HepG2 (cell line): ENCODE results near the gene MS4A10. TPM values are rescaled to one million over a fixed set of nuclear protein-coding genes. Genes with fewer than 3 reads are reported as not detected.

ENCODE experiments used
- ATAC-seq: fragments of 200-7000 bp; cut with Tn5 transposase; 3 replicates; pipeline ENCODE4 v1.9.1; 2020; ENCODE audit warnings: mild to moderate bottlenecking, moderate library complexity
- BruUV-seq: library from RNA; stranded (reverse); fragments of 400-500 nt; replicated peaks from 2 replicates; lab custom pipeline; 2021; lab: Mats Ljungman, UMichigan
- CTCF ChIA-PET: fragments of 300-600 bp; formaldehyde crosslinking; extraction: SDS; loops from one replicate; lab custom pipeline; 2021; ENCODE audit warnings: low total read pairs, inconsistent platforms, low intra/inter-chr PET ratio; lab: Yijun Ruan, JAX
- POLR2A ChIA-PET: fragments of 350-600 bp; sonication (Branson Sonifier 250); formaldehyde crosslinking; loops from one replicate; lab custom pipeline; 2020; ENCODE audit warnings: antibody characterized with exemption, inconsistent platforms; lab: Yijun Ruan, JAX
- DNase-seq: peaks from one replicate; pipeline ENCODE4 v3.0.0-alpha.2; 2015; ENCODE audit warnings: low spot score
- FAIRE-seq: peaks from 3 replicates; lab custom pipeline; 2011; peaks lifted over from hg19 to GRCh38; lab: Jason Lieb, UNC
- H2AFZ ChIP-seq: one replicate; pipeline ENCODE4 v1.6.1; 2011; ENCODE audit warnings: low read length, inconsistent platforms
- H3K27ac ChIP-seq: fragments of 300-600 bp; 3 replicates; pipeline ENCODE4 v1.8.0; 2011; ENCODE audit warnings: mixed run types, mild to moderate bottlenecking, mixed read lengths, low read length, inconsistent platforms; ENCODE audit not compliant: insufficient read depth; ENCODE audit errors: extremely low read length
- H3K27me3 ChIP-seq, 2 experiments: fragments of 200-600 bp in 1 of 2; 2 replicates in 1 of 2; 3 replicates in 1 of 2; pipeline versions ENCODE4 v1.6.0 to v1.8.0; 2011; ENCODE audit warnings: low read length in 2 of 2, mild to moderate bottlenecking in 2 of 2, moderate library complexity in 2 of 2, inconsistent platforms in 1 of 2; ENCODE audit not compliant: insufficient read depth in 2 of 2, control insufficient read depth in 1 of 2
- H3K36me3 ChIP-seq, 2 experiments: fragments of 200-600 bp in 1 of 2; replicated peaks in 1 of 2; 2 replicates in 1 of 2; 3 replicates in 1 of 2; pipeline versions ENCODE4 v1.5.1 to v1.8.0; 2011; ENCODE audit warnings: low read length in 2 of 2, inconsistent platforms in 1 of 2; ENCODE audit not compliant: insufficient read depth in 2 of 2, control insufficient read depth in 1 of 2
- H3K4me1 ChIP-seq: 2 replicates; pipeline ENCODE4 v1.5.1; 2012; ENCODE audit warnings: low read length, inconsistent platforms; ENCODE audit not compliant: insufficient read depth
- H3K4me2 ChIP-seq: 2 replicates; pipeline ENCODE4 v1.6.0; 2011; ENCODE audit warnings: low read depth, low read length, inconsistent platforms
- H3K4me3 ChIP-seq, 3 experiments: fragments of 200-600 bp in 1 of 3; sonication (generic), shearing (Covaris generic) in 1 of 3; replicated peaks in 1 of 3; 2 replicates each; pipeline ENCODE4 v1.5.1; 2011 to 2016; ENCODE audit warnings: low read length in 3 of 3, inconsistent platforms in 2 of 3, low read depth in 2 of 3, mild to moderate bottlenecking in 2 of 3, control low read depth in 1 of 3, mixed read lengths in 1 of 3; ENCODE audit not compliant: insufficient read depth in 1 of 3
- H3K79me2 ChIP-seq: one replicate; pipeline ENCODE4 v1.6.1; 2011; ENCODE audit warnings: low read length, inconsistent platforms; ENCODE audit not compliant: insufficient read depth
- H3K9ac ChIP-seq: 2 replicates; pipeline ENCODE4 v1.6.0; 2011; ENCODE audit warnings: mild to moderate bottlenecking, low read depth, low read length, inconsistent platforms; ENCODE audit not compliant: insufficient read depth
- H3K9me3 ChIP-seq: 2 replicates; pipeline ENCODE4 v1.5.1; 2012; ENCODE audit warnings: mild to moderate bottlenecking, low read length
- H4K20me1 ChIP-seq: 2 replicates; pipeline ENCODE4 v1.6.0; 2011; ENCODE audit warnings: inconsistent platforms, mild to moderate bottlenecking, low read length, moderate library complexity; ENCODE audit not compliant: insufficient read depth
- GTF3A ChIP-seq: sonication (generic); formaldehyde crosslinking; conservative IDR thresholded peaks from 2 replicates; pipeline ENCODE4 v1.4.0; 2020; ENCODE audit warnings: mild to moderate bottlenecking, missing genetic modification reagents
- JDP2 ChIP-seq: sonication (generic); formaldehyde crosslinking; IDR thresholded peaks from 2 replicates; pipeline ENCODE4 v1.8.1; 2022; ENCODE audit warnings: missing genetic modification reagents, borderline replicate concordance
- KLF9 ChIP-seq: IDR thresholded peaks from 2 replicates; pipeline ENCODE4 v1.6.1; 2016; ENCODE audit warnings: low read depth
- MIER3 ChIP-seq: IDR thresholded peaks from 2 replicates; pipeline ENCODE4 v1.6.1; 2016; ENCODE audit warnings: missing compliant biosample characterization, borderline replicate concordance
- MTF1 ChIP-seq: sonication (generic); formaldehyde crosslinking; IDR thresholded peaks from 2 replicates; pipeline ENCODE4 v1.5.0; 2020; ENCODE audit warnings: missing genetic modification reagents
- POGZ ChIP-seq: sonication (generic); formaldehyde crosslinking; IDR thresholded peaks from 2 replicates; pipeline ENCODE4 v1.4.0; 2020; ENCODE audit warnings: mild to moderate bottlenecking, missing genetic modification reagents
- STAG1 ChIP-seq: sonication (generic); formaldehyde crosslinking; IDR thresholded peaks from 2 replicates; pipeline ENCODE4 v1.4.0; 2020; ENCODE audit warnings: missing genetic modification reagents
- ZMAT5 ChIP-seq: sonication (generic); formaldehyde crosslinking; IDR thresholded peaks from 2 replicates; pipeline ENCODE4 v1.5.0; 2020; ENCODE audit warnings: mild to moderate bottlenecking, low read depth, missing genetic modification reagents, borderline replicate concordance
- ZNF629 ChIP-seq: sonication (generic); formaldehyde crosslinking; conservative IDR thresholded peaks from 2 replicates; pipeline ENCODE4 v1.5.0; 2020; ENCODE audit warnings: missing genetic modification reagents
- ZSCAN22 ChIP-seq: sonication (generic); formaldehyde crosslinking; IDR thresholded peaks from 2 replicates; pipeline ENCODE4 v1.4.0; 2020; ENCODE audit warnings: mild to moderate bottlenecking, missing genetic modification reagents
- WGBS: methylation state at CpG from one replicate; pipeline ENCODE4 v1.1.6; 2017; ENCODE audit warnings: low lambda C conversion rate; 5-methylcytosine and 5-hydroxymethylcytosine counted together
- in situ Hi-C: cut with HindIII; loops from 2 replicates; pipeline ENCODE4 v1.10.0; 2017; ENCODE audit warnings: low pct_unique_long_range_greater_than_20kb; ENCODE audit not compliant: extremely low pct_ligation_motif_present
- intact Hi-C: fragments of 100-400 bp; cut with micrococcal nuclease; formaldehyde crosslinking; loops from one replicate; pipeline ENCODE4 v1.10.0; 2022; ENCODE audit not compliant: unreplicated experiment
- polyA plus RNA-seq, 8 experiments: library from polyadenylated mRNA; depleted of rRNA in 3 of 8; stranded (reverse) in 7 of 8; unstranded in 1 of 8; fragments of >200 nt; fragmentation: Illumina TruSeq in 4 of 8; extraction: Trizol in 4 of 8; gene quantifications; 2 replicates each; pipeline versions ENCODE4 v1.2.1 to v1.2.3, GENCODE V29; 2011 to 2016; ENCODE audit warnings: low read depth in 4 of 8, missing spikeins in 1 of 8, mixed read lengths in 1 of 8; ENCODE audit not compliant: insufficient read depth in 1 of 8
- total RNA-seq, 5 experiments: library from RNA; depleted of rRNA; stranded (reverse); fragments of >200 nt; fragmentation: Illumina TruSeq; extraction: Trizol; gene quantifications; 2 replicates each; pipeline ENCODE4 v1.2.3, GENCODE V29; 2016; ENCODE audit warnings: low read depth in 1 of 5

The MS4A10 gene
- total and polyA plus RNA-seq, 2 of the 13 experiments (the other 11 are each of a cell fraction or from before 2014, with no cell fraction given), result not detected

- intact Hi-C loops, result no loop called here
- TF ChIP-seq STAG1 (no peak), ZMAT5 (CRISPR knock-in tag) (no peak), GTF3A (CRISPR knock-in tag) (no peak), POGZ (CRISPR knock-in tag) (no peak), MTF1 (CRISPR knock-in tag) (no peak), KLF9 (CRISPR knock-in tag) (no peak), JDP2 (no peak), ZSCAN22 (CRISPR knock-in tag) (no peak)
- no peak for FAIRE-seq
These were observed 3.2 kb upstream of the MS4A10 start for GRCh38 chr11:60781981-60782316.

GRCh38 chr11:60782393-60783140 is 2.6 kb upstream of the MS4A10 start:
- ChIA-PET POLR2A (no interaction called here), CTCF (no interaction called here)

More at GRCh38 chr11:60781981-60782316, 3.2 kb upstream of the MS4A10 start:
- no peak overlapping the region for H3K4me2 ChIP-seq
- no peak overlapping the region for H3K27ac ChIP-seq
- no peak overlapping the region for H3K4me3 ChIP-seq
- no peak overlapping the region for H2AFZ ChIP-seq
- DNase-seq (no peak), ATAC-seq (no peak)
- peaks cover 0 to 5% of the 10 kb centered on the region in 2 experiments; a peak in 1 of 5 replicates for H3K27me3 ChIP-seq
- no peaks in the 10 kb centered on the region for H3K79me2 ChIP-seq
- H3K36me3 ChIP-seq, result no peaks in the 10 kb centered on the region
- H4K20me1 ChIP-seq, result no peaks in the 10 kb centered on the region
- no peaks in the 10 kb centered on the region for H3K9me3 ChIP-seq
- ChIA-PET CTCF (no interaction called here), POLR2A (no interaction called here)
- in situ Hi-C loops, result no loop called here
- WGBS, result 32% methylated on average over 4 of the region's 4 CpGs
- no peak overlapping the region for H3K9ac ChIP-seq
- BruUV-seq, result no TSS peak
- no peaks in the 10 kb centered on the region for H3K4me1 ChIP-seq

More at GRCh38 chr11:60782393-60783140, 2.6 kb upstream of the MS4A10 start:
- Histone ChIP-seq H3K27ac (no peak overlapping the region), H3K9ac (no peak overlapping the region), H3K4me3 (no peak overlapping the region), H3K9me3 (no peaks in the 10 kb centered on the region), H3K4me2 (no peak overlapping the region), H2AFZ (no peak overlapping the region), H3K27me3 (peaks cover 0 to 2% of the 10 kb centered on the region in 2 experiments; a peak in 1 of 5 replicates), H3K4me1 (no peaks in the 10 kb centered on the region), H3K36me3 (no peaks in the 10 kb centered on the region), H4K20me1 (no peaks in the 10 kb centered on the region), H3K79me2 (no peaks in the 10 kb centered on the region)
- DNase-seq (no peak), FAIRE-seq (no peak), ATAC-seq (no peak)
- in situ Hi-C loops (no loop called here), intact Hi-C loops (no loop called here)
- WGBS, result 29% methylated on average over 8 of the region's 12 CpGs
- TF ChIP-seq ZNF629 (CRISPR knock-in tag) (peak; percentile 72), MIER3 (CRISPR knock-in tag) (no peak)
- BruUV-seq, result no TSS peak
